Bronchial epithelial cell (primary cell): Measurements from ENCODE around the gene ATE1. TPM values are rescaled to one million over a fixed set of nuclear protein-coding genes. Genes with fewer than 3 reads are reported as not detected.
A peak's percentile ranks its signal among the peaks of the same experiment; 100 is the strongest.
"Not testable (repeated sequence)": the region's sequence is repeated elsewhere in the genome, so short reads cannot be mapped to it uniquely, and the experiment has no call there.

ENCODE experiments used
- DNase-seq: peaks from one replicate; pipeline ENCODE4 v3.0.0-alpha.2; 2010; ENCODE audit warnings: low read depth
- FAIRE-seq: peaks from 2 replicates; lab custom pipeline; 2011; peaks lifted over from hg19 to GRCh38; lab: Jason Lieb, UNC
- H3K27me3 ChIP-seq: 2 replicates; pipeline ENCODE4 v1.5.1; 2011; ENCODE audit warnings: low read length; ENCODE audit not compliant: control insufficient read depth, insufficient read depth
- H3K36me3 ChIP-seq: 2 replicates; pipeline ENCODE4 v1.5.1; 2011; ENCODE audit warnings: low read length; ENCODE audit not compliant: control insufficient read depth, insufficient read depth
- H3K4me3 ChIP-seq: 2 replicates; pipeline ENCODE4 v1.5.1; 2011; ENCODE audit warnings: mild to moderate bottlenecking, low read depth, low read length, control low read depth
- CTCF ChIP-seq: IDR thresholded peaks from 2 replicates; pipeline ENCODE4 v1.5.1; 2011; ENCODE audit warnings: mild to moderate bottlenecking, moderate library complexity, low read length, control low read depth, inconsistent platforms; ENCODE audit not compliant: insufficient read depth, severe bottlenecking
- total RNA-seq: library from RNA; depleted of rRNA; stranded (reverse); fragments of >200 nt; gene quantifications from 2 replicates; pipeline ENCODE4 v1.2.1, GENCODE V29; 2014

Gene ATE1
- total RNA-seq, result 17.9 and 22.5 TPM in 2 replicates

- no peak for FAIRE-seq
- peak within 1 kb of the TSS; percentile 92 for H3K4me3 ChIP-seq
- TF ChIP-seq CTCF, result no peak
- DNase-seq, result peak; percentile 82
- no peaks in the 10 kb centered on the region for H3K27me3 ChIP-seq
- no peaks in the 10 kb centered on the region for H3K36me3 ChIP-seq
Measured at GRCh38 chr10:121927841-121928527, at the start of gene ATE1. ATE1 (minus strand) TSS chr10:121928031; CDS start chr10:121927949, 82 bp downstream.

- no peak for FAIRE-seq
- TF ChIP-seq CTCF, result no peak
- no peaks in the 10 kb centered on the region for H3K36me3 ChIP-seq
- DNase-seq, result no peak
- no peak overlapping the region for H3K4me3 ChIP-seq
- no peaks in the 10 kb centered on the region for H3K27me3 ChIP-seq
Measured at GRCh38 chr10:121976607-121977006, 48.8 kb upstream of the ATE1 start.

GRCh38 chr10:121975295-121976086, 47.7 kb upstream of the ATE1 start:
- DNase-seq (no peak), FAIRE-seq (no peak)
- Histone ChIP-seq H3K36me3 (peaks cover 2% of the 10 kb centered on the region), H3K27me3 (no peaks in the 10 kb centered on the region), H3K4me3 (peak overlapping the region; percentile 76)
- peak; percentile 71 for TF ChIP-seq CTCF

- no peaks in the 10 kb centered on the region for H3K27me3 ChIP-seq
- peak within 1 kb of the TSS; percentile 76 for H3K4me3 ChIP-seq
- peaks cover 3% of the 10 kb centered on the region for H3K36me3 ChIP-seq
- no peak for TF ChIP-seq CTCF
- FAIRE-seq (no peak), DNase-seq (peak; percentile 43)
Measured at GRCh38 chr10:121974535-121975294, 46.9 kb upstream of the ATE1 start, which contains the start of gene NSMCE4A. NSMCE4A (minus strand) TSS chr10:121975217; CDS start chr10:121975165, 52 bp downstream.

GRCh38 chr10:121974019-121974534, 46.2 kb upstream of the ATE1 start:
- H3K36me3 ChIP-seq, result peaks cover 3% of the 10 kb centered on the region
- no peaks in the 10 kb centered on the region for H3K27me3 ChIP-seq
- peak overlapping the region; percentile 76 for H3K4me3 ChIP-seq
- DNase-seq (no peak), FAIRE-seq (no peak)
- TF ChIP-seq CTCF, result peak; percentile 4

- not testable (repeated sequence) for H3K36me3 ChIP-seq, FAIRE-seq, H3K27me3 ChIP-seq, DNase-seq, H3K4me3 ChIP-seq
Measured at GRCh38 chr10:121969086-121969485, 41.3 kb upstream of the ATE1 start.
